Endothelial cell of umbilical vein (primary cell): ENCODE data around the gene AGAP2. TPM values are rescaled to one million over a fixed set of nuclear protein-coding genes. Genes with fewer than 3 reads are reported as not detected.

Experiments
- BruUV-seq: library from RNA; stranded (reverse); fragments of 400-500 nt; replicated peaks from 2 replicates; lab custom pipeline; 2021; lab: Mats Ljungman, UMichigan
- CTCF ChIA-PET: fragments of 300-600, 350-600 bp; sonication (Branson Sonifier 250); formaldehyde crosslinking; loops from one replicate; lab custom pipeline; 2021; ENCODE audit warnings: antibody characterized with exemption, inconsistent platforms; lab: Charles Lee
- POLR2A ChIA-PET: fragments of 300-600, 350-600 bp; sonication (Branson Sonifier 250); formaldehyde crosslinking; loops from one replicate; lab custom pipeline; 2021; ENCODE audit warnings: antibody characterized with exemption, inconsistent platforms; lab: Charles Lee
- DNase-seq: peaks from one replicate; pipeline ENCODE4 v3.0.0-alpha.2; 2011; ENCODE audit warnings: low read depth, low spot score
- FAIRE-seq: peaks from 2 replicates; lab custom pipeline; 2011; peaks lifted over from hg19 to GRCh38; lab: Jason Lieb, UNC
- H2AFZ ChIP-seq: 2 replicates; pipeline ENCODE4 v1.6.0; 2012; ENCODE audit warnings: low read depth, low read length, control low read depth, inconsistent platforms
- H3K27ac ChIP-seq: 2 replicates; pipeline ENCODE4 v1.5.1; 2011; ENCODE audit warnings: low read depth, mild to moderate bottlenecking, control low read depth, low read length, moderate library complexity; ENCODE audit not compliant: insufficient read depth
- H3K27me3 ChIP-seq, 2 experiments: 2 replicates each; pipeline versions ENCODE4 v1.6.0 to v1.6.1; 2011; ENCODE audit warnings: low read length in 2 of 2, mixed read lengths in 1 of 2; ENCODE audit not compliant: control insufficient read depth in 2 of 2, insufficient read depth in 2 of 2
- H3K36me3 ChIP-seq, 2 experiments: 2 replicates in 1 of 2; 3 replicates in 1 of 2; pipeline ENCODE4 v1.5.1; 2011; ENCODE audit warnings: low read length in 2 of 2, mild to moderate bottlenecking in 1 of 2, moderate library complexity in 1 of 2; ENCODE audit not compliant: control insufficient read depth in 2 of 2, insufficient read depth in 2 of 2; ENCODE audit errors: extremely low read depth in 1 of 2
- H3K4me1 ChIP-seq: 3 replicates; pipeline ENCODE4 v1.5.1; 2011; ENCODE audit warnings: mild to moderate bottlenecking, low read length; ENCODE audit not compliant: control insufficient read depth, insufficient read depth; ENCODE audit errors: extremely low read depth
- H3K4me2 ChIP-seq: 2 replicates; pipeline ENCODE4 v1.6.1; 2011; ENCODE audit warnings: low read length, control low read depth, mixed read lengths; ENCODE audit not compliant: insufficient read depth
- H3K4me3 ChIP-seq, 3 experiments: fragments of 200-600 bp in 1 of 3; sonication (generic), shearing (Covaris generic) in 1 of 3; replicated peaks in 1 of 3; 2 replicates each; pipeline ENCODE4 v1.5.1; 2011 to 2016; ENCODE audit warnings: control low read depth in 3 of 3, low read length in 3 of 3, mild to moderate bottlenecking in 2 of 3, inconsistent platforms in 1 of 3, low read depth in 1 of 3, moderate library complexity in 1 of 3; ENCODE audit not compliant: insufficient read depth in 1 of 3
- H3K79me2 ChIP-seq: 2 replicates; pipeline ENCODE4 v1.6.0; 2012; ENCODE audit warnings: low read length, inconsistent platforms; ENCODE audit not compliant: control insufficient read depth, insufficient read depth
- H3K9ac ChIP-seq: replicated peaks from 2 replicates; pipeline ENCODE3; 2011; ENCODE audit warnings: low read length, control low read depth; ENCODE audit not compliant: insufficient read depth; ENCODE audit errors: extremely low read depth
- H3K9me1 ChIP-seq: replicated peaks from 3 replicates; pipeline ENCODE4 v1.6.0; 2011; ENCODE audit warnings: mild to moderate bottlenecking, low read length; ENCODE audit not compliant: control insufficient read depth, insufficient read depth; ENCODE audit errors: extremely low read depth
- H3K9me3 ChIP-seq: replicated peaks from 2 replicates; pipeline ENCODE4 v1.5.1; 2012; ENCODE audit warnings: low read length, inconsistent platforms; ENCODE audit not compliant: control insufficient read depth, insufficient read depth
- H4K20me1 ChIP-seq: replicated peaks from 2 replicates; pipeline ENCODE3; 2011; ENCODE audit warnings: mild to moderate bottlenecking, low read length; ENCODE audit not compliant: control insufficient read depth, insufficient read depth; ENCODE audit errors: extremely low read depth
- CTCF ChIP-seq, 2 donors: IDR thresholded peaks; 1 replicate in 1 of 2; 2 replicates in 1 of 2; pipeline ENCODE4 v1.5.1; 2011; ENCODE audit warnings: low read length in 2 of 2, mild to moderate bottlenecking in 2 of 2, moderate library complexity in 2 of 2, control low read depth in 1 of 2, inconsistent platforms in 1 of 2, low read depth in 1 of 2; ENCODE audit not compliant: insufficient read depth in 1 of 2; ENCODE audit errors: extremely low read depth in 1 of 2
- EZH2 ChIP-seq: IDR thresholded peaks from 2 replicates; pipeline ENCODE4 v1.6.1; 2012; ENCODE audit warnings: borderline replicate concordance, low read depth, mild to moderate bottlenecking, moderate library complexity, low read length, inconsistent platforms; ENCODE audit not compliant: severe bottlenecking
- FOS ChIP-seq: IDR thresholded peaks from 2 replicates; pipeline ENCODE4 v1.6.1; 2011; ENCODE audit warnings: mild to moderate bottlenecking, low read length, moderate library complexity, borderline replicate concordance; ENCODE audit not compliant: insufficient read depth
- GATA2 ChIP-seq: IDR thresholded peaks from 2 replicates; pipeline ENCODE4 v1.7.0; 2011; ENCODE audit warnings: low read depth, mild to moderate bottlenecking, moderate library complexity, mixed read lengths, low read length; ENCODE audit not compliant: insufficient read length, insufficient read depth
- JUN ChIP-seq: IDR thresholded peaks from 2 replicates; pipeline ENCODE4 v1.6.1; 2011; ENCODE audit warnings: borderline replicate concordance, low read depth; ENCODE audit not compliant: insufficient read length, insufficient read depth
- MYC ChIP-seq: IDR thresholded peaks from one replicate; pipeline ENCODE4 v1.6.1; 2011; ENCODE audit warnings: mild to moderate bottlenecking, low read depth, low read length
- POLR2A ChIP-seq: IDR thresholded peaks from 2 replicates; pipeline ENCODE4 v1.6.1; 2012; ENCODE audit warnings: low read depth, mild to moderate bottlenecking, control low read depth, low read length
- POLR2AphosphoS5 ChIP-seq: IDR thresholded peaks from 2 replicates; pipeline ENCODE4 v1.6.1; 2012; ENCODE audit warnings: low read depth, mild to moderate bottlenecking, control low read depth, low read length, moderate library complexity; ENCODE audit not compliant: insufficient read depth
- dilution Hi-C: fragments of 300-500 bp; cut with MboI; formaldehyde crosslinking; loops from one replicate; pipeline ENCODE4 v1.15.0; 2019; ENCODE audit warnings: low sequenced_read_pairs; ENCODE audit not compliant: extremely low pct_ligation_motif_present
- intact Hi-C: fragments of 100-400 bp; cut with micrococcal nuclease; formaldehyde crosslinking; loops from one replicate; pipeline ENCODE4 v1.10.0; 2022
- polyA plus RNA-seq, 4 experiments: library from polyadenylated mRNA; depleted of rRNA in 3 of 4; stranded (reverse) in 3 of 4; unstranded in 1 of 4; fragments of >200 nt; gene quantifications; 2 replicates each; pipeline versions ENCODE4 v1.2.1 to v1.2.3, GENCODE V29; 2011 to 2012; ENCODE audit warnings: missing spikeins in 1 of 4
- total RNA-seq: library from RNA; stranded (reverse); gene quantifications from 2 replicates; pipeline ENCODE4 v1.2.3, GENCODE V29; 2021
- TF ChIP-seq, protein P1 (sequence below): IDR thresholded peaks from 2 replicates; pipeline ENCODE4 v1.6.1; 2011; ENCODE audit not compliant: insufficient read depth, insufficient read length

Gene AGAP2
- total and polyA plus RNA-seq, 2 donors (not counting 3 experiments of a cell fraction or from before 2014, with no cell fraction given) = 0.04 to 0.24 TPM

DNA sequence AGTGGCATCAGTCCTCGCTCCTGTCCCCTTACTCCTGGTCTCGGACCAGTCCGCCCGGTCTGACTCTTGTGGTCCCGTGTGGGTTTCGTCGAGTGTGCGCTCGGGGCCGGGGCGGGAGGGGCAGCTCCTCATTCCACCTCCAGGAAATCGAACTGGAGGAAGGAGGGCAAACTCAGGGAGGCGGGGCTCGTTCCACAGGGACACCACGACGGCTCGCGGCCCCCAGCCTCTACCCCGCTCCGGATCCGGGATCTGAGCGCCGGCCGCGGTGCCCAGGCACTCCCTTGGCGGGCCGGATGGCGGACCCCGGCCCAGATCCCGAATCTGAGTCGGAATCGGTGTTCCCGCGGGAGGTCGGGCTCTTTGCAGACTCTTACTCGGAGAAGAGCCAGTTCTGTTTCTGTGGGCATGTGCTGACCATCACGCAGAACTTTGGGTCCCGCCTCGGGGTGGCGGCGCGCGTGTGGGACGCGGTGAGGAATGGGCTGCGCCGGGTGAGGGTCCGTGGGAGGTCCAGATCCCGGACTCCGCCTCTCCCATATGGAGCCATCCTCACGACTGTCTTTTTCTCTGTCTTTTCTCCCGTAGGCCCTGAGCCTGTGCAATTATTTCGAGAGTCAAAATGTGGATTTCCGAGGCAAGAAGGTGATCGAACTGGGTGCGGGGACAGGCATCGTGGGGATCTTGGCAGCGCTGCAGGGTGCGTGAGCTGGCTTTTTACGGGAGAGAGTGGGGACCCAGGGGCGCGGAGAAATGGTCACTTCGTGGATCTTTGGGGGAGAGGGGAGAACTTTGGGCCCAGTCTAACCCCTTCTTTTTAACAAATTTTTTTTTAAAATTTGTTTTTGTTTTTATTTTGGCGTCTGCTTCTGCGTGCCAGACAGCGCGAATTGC lies 34.1 kb upstream of the AGAP2 start, which contains the start of gene EEF1AKMT3:
Gene EEF1AKMT3 (plus strand): TSS at position 186 of the 894 bp plus-strand sequence. CDS start 111 bp downstream, at position 297.
- TSS peak; percentile 24 for BruUV-seq
- peaks cover 2% of the 10 kb centered on the region for H3K79me2 ChIP-seq
- peak; percentile 64 for DNase-seq
- ChIA-PET POLR2A (interaction anchor here (0.6 to 1.3 kb wide), 4 partner anchors 9 to 1295 kb away, joined by 3 to 11 read pairs (median 4); partner anchors contain the start of genes TSFM and TSPAN31), CTCF (interaction anchor here (0.7 to 1.4 kb wide), 7 partner anchors 10 to 121 kb away, joined by 3 to 17 read pairs (median 3); partner anchors contain the start of genes MARCHF9 and TSFM)
- no peaks in the 10 kb centered on the region for H3K9me3 ChIP-seq
- no peaks in the 10 kb centered on the region for H3K9me1 ChIP-seq
- no peaks in the 10 kb centered on the region for H4K20me1 ChIP-seq
- peak within 1 kb of the TSS; percentile 69 to 79 (median 76) for H3K4me3 ChIP-seq
- H3K9ac ChIP-seq = peak within 1 kb of the TSS; percentile 78
- dilution Hi-C loops (no loop called here), intact Hi-C loops (loop anchor here (1.0 kb wide), 4 partner anchors 10 to 74 kb away; partner anchors contain the start of genes CDK4, CTDSP2 and TSFM)
- peak within 1 kb of the TSS; percentile 90 for H3K4me2 ChIP-seq
- TF ChIP-seq, protein P1, sequence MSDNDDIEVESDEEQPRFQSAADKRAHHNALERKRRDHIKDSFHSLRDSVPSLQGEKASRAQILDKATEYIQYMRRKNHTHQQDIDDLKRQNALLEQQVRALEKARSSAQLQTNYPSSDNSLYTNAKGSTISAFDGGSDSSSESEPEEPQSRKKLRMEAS = no peak
- TF ChIP-seq JUN (no peak), POLR2A (no peak), CTCF (IDR thresholded peaks at IDR 0.05; ENCODE audit: extremely low read depth in 1 of 2, insufficient read depth in 1 of 2, low read depth in 1 of 2, low read length in 2 of 2) (no peak), POLR2AphosphoS5 (no peak), FOS (no peak), EZH2 (no peak), MYC (no peak), GATA2 (no peak)
- peak within 1 kb of the TSS; percentile 89 for H2AFZ ChIP-seq
- peaks cover 0 to 2% of the 10 kb centered on the region in 2 experiments for H3K36me3 ChIP-seq
- H3K4me1 ChIP-seq = peaks cover 13% of the 10 kb centered on the region
- no peaks in the 10 kb centered on the region for H3K27me3 ChIP-seq
- peak within 1 kb of the TSS; percentile 79 for H3K27ac ChIP-seq
- FAIRE-seq = no peak
